H9 (cell line): ENCODE data around the gene PRR36. TPM values are rescaled to one million over a fixed set of nuclear protein-coding genes. Genes with fewer than 3 reads are reported as not detected.
A peak's percentile ranks its signal among the peaks of the same experiment; 100 is the strongest.

Experiments
- DNase-seq: peaks from one replicate; pipeline ENCODE4 v3.0.0-alpha.2; 2017
- H2AFZ ChIP-seq: one replicate; pipeline ENCODE4 v1.6.1; 2013; ENCODE audit warnings: mild to moderate bottlenecking, low read length, control low read depth, moderate library complexity
- H2AK5ac ChIP-seq: 2 replicates; pipeline ENCODE4 v1.6.1; 2013; ENCODE audit warnings: low read length, control low read depth, mixed read lengths; ENCODE audit not compliant: insufficient read length
- H2BK120ac ChIP-seq: one replicate; pipeline ENCODE4 v1.6.1; 2013; ENCODE audit warnings: low read depth, mild to moderate bottlenecking, low read length, control low read depth, inconsistent platforms; ENCODE audit not compliant: poor library complexity, severe bottlenecking
- H2BK12ac ChIP-seq: 2 replicates; pipeline ENCODE4 v1.6.1; 2013; ENCODE audit warnings: low read length, control low read depth, mixed read lengths, low read depth; ENCODE audit not compliant: insufficient read length
- H2BK15ac ChIP-seq: 2 replicates; pipeline ENCODE4 v1.6.1; 2013; ENCODE audit warnings: low read depth, low read length, control low read depth
- H2BK20ac ChIP-seq: one replicate; pipeline ENCODE4 v1.6.1; 2013; ENCODE audit warnings: low read depth, mild to moderate bottlenecking, low read length, control low read depth, inconsistent platforms; ENCODE audit not compliant: poor library complexity, severe bottlenecking
- H2BK5ac ChIP-seq: 2 replicates; pipeline ENCODE4 v1.6.1; 2013; ENCODE audit warnings: low read length, control low read depth, mixed read lengths; ENCODE audit not compliant: insufficient read length
- H3K14ac ChIP-seq: 2 replicates; pipeline ENCODE4 v1.6.1; 2013; ENCODE audit warnings: low read length, control low read depth; ENCODE audit not compliant: insufficient read depth
- H3K18ac ChIP-seq: 2 replicates; pipeline ENCODE4 v1.6.1; 2013; ENCODE audit warnings: low read depth, mild to moderate bottlenecking, mixed read lengths, low read length, control low read depth; ENCODE audit not compliant: insufficient read length
- H3K23ac ChIP-seq: 2 replicates; pipeline ENCODE4 v1.6.1; 2013; ENCODE audit warnings: low read length, control low read depth, mixed read lengths, low read depth; ENCODE audit not compliant: insufficient read length
- H3K23me2 ChIP-seq: 2 replicates; pipeline ENCODE4 v1.6.1; 2013; ENCODE audit warnings: low read depth, mild to moderate bottlenecking, mixed read lengths, low read length, control low read depth; ENCODE audit not compliant: insufficient read length, poor library complexity, severe bottlenecking
- H3K27ac ChIP-seq: 2 replicates; pipeline ENCODE4 v1.5.1; 2013; ENCODE audit warnings: low read length, control low read depth, mixed read lengths, low read depth; ENCODE audit not compliant: insufficient read length
- H3K27me3 ChIP-seq: 2 replicates; pipeline ENCODE4 v1.6.1; 2013; ENCODE audit warnings: low read length, control low read depth, inconsistent platforms; ENCODE audit not compliant: insufficient read depth
- H3K4ac ChIP-seq: 2 replicates; pipeline ENCODE4 v1.6.1; 2013; ENCODE audit warnings: low read depth, mild to moderate bottlenecking, control low read depth, inconsistent platforms, low read length, moderate library complexity
- H3K4me1 ChIP-seq: 2 replicates; pipeline ENCODE4 v1.6.1; 2013; ENCODE audit warnings: low read length, control low read depth, inconsistent platforms; ENCODE audit not compliant: insufficient read depth
- H3K4me2 ChIP-seq: 2 replicates; pipeline ENCODE4 v1.6.1; 2013; ENCODE audit warnings: low read length, control low read depth, mixed read lengths; ENCODE audit not compliant: insufficient read length, insufficient read depth
- H3K56ac ChIP-seq: 2 replicates; pipeline ENCODE4 v1.6.1; 2013; ENCODE audit warnings: low read depth, mild to moderate bottlenecking, mixed read lengths, low read length, control low read depth; ENCODE audit not compliant: insufficient read length
- H3K79me1 ChIP-seq: 2 replicates; pipeline ENCODE4 v1.6.1; 2013; ENCODE audit warnings: low read depth, mild to moderate bottlenecking, moderate library complexity, low read length, control low read depth, inconsistent platforms; ENCODE audit not compliant: insufficient read depth, poor library complexity, severe bottlenecking
- H3K79me2 ChIP-seq: 2 replicates; pipeline ENCODE4 v1.6.1; 2013; ENCODE audit warnings: low read length, control low read depth, inconsistent platforms; ENCODE audit not compliant: insufficient read depth
- H3K9ac ChIP-seq: 2 replicates; pipeline ENCODE4 v1.6.1; 2013; ENCODE audit warnings: low read length, control low read depth, mixed read lengths; ENCODE audit not compliant: insufficient read length; ENCODE audit errors: extremely low read depth
- H3K9me3 ChIP-seq: one replicate; pipeline ENCODE4 v1.6.1; 2013; ENCODE audit warnings: low read depth, low read length, inconsistent platforms; ENCODE audit not compliant: control insufficient read depth
- H3T11ph ChIP-seq: one replicate; pipeline ENCODE4 v1.6.1; 2013; ENCODE audit warnings: mild to moderate bottlenecking, low read length, control low read depth, inconsistent platforms
- H4K20me1 ChIP-seq: one replicate; pipeline ENCODE4 v1.6.1; 2013; ENCODE audit not compliant: control insufficient read depth, insufficient read length, insufficient read depth
- H4K5ac ChIP-seq: 2 replicates; pipeline ENCODE4 v1.6.1; 2013; ENCODE audit warnings: low read depth, mild to moderate bottlenecking, mixed read lengths, low read length, control low read depth; ENCODE audit not compliant: insufficient read length
- H4K8ac ChIP-seq: replicated peaks from 2 replicates; pipeline ENCODE4 v1.6.1; 2013; ENCODE audit warnings: low read length, control low read depth, mixed read lengths, low read depth; ENCODE audit not compliant: insufficient read length
- H4K91ac ChIP-seq: 2 replicates; pipeline ENCODE4 v1.6.1; 2013; ENCODE audit warnings: low read depth, mild to moderate bottlenecking, moderate library complexity, mixed read lengths, low read length, control low read depth; ENCODE audit not compliant: insufficient read length
- H3K27ac Mint-ChIP-seq, 3 experiments: 2 replicates in 2 of 3; 3 replicates in 1 of 3; pipeline ENCODE4 v1.8.0; 2020 to 2021; ENCODE audit warnings: mixed read lengths in 3 of 3, mild to moderate bottlenecking in 1 of 3, moderate library complexity in 1 of 3
- H3K27me3 Mint-ChIP-seq: 2 replicates; pipeline ENCODE4 v1.8.0; 2021; ENCODE audit warnings: low read depth, mild to moderate bottlenecking, moderate library complexity, mixed read lengths
- H3K36me3 Mint-ChIP-seq, 3 experiments: 2 replicates in 2 of 3; 3 replicates in 1 of 3; pipeline ENCODE4 v1.8.0; 2020 to 2021; ENCODE audit warnings: low read depth in 3 of 3, mixed read lengths in 3 of 3; ENCODE audit not compliant: insufficient read depth in 1 of 3
- H3K4me1 Mint-ChIP-seq, 2 experiments: 2 replicates each; pipeline ENCODE4 v1.8.0; 2020; ENCODE audit warnings: mixed read lengths in 2 of 2
- H3K4me3 Mint-ChIP-seq, 2 experiments: 2 replicates in 1 of 2; 3 replicates in 1 of 2; pipeline ENCODE4 v1.8.0; 2020 to 2021; ENCODE audit warnings: mild to moderate bottlenecking in 2 of 2, mixed read lengths in 2 of 2, moderate library complexity in 1 of 2
- H3K9me3 Mint-ChIP-seq, 2 experiments: 2 replicates in 1 of 2; 3 replicates in 1 of 2; pipeline ENCODE4 v1.8.0; 2020; ENCODE audit warnings: mild to moderate bottlenecking in 2 of 2, mixed read lengths in 2 of 2, moderate library complexity in 1 of 2
- CTCF ChIP-seq: fragments of 200-600 bp; sonication (generic); conservative IDR thresholded peaks from 3 replicates; pipeline ENCODE4 v1.8.0; 2021; ENCODE audit warnings: antibody characterized with exemption, mild to moderate bottlenecking
- WGBS: extraction: QIAGEN DNeasy Blood & Tissue Kit; methylation state at CpG from one replicate; pipeline ENCODE4 v1.1.7; 2013; ENCODE audit warnings: missing lambda C conversion rate, low lambda C conversion rate, mixed read lengths; ENCODE audit not compliant: insufficient read length; ENCODE audit errors: extremely low coverage; 5-methylcytosine and 5-hydroxymethylcytosine counted together
- total RNA-seq: library from RNA; stranded (reverse); gene quantifications from 2 replicates; pipeline ENCODE4 v1.2.1, GENCODE V29; 2021

PRR36 gene
- total RNA-seq, 1 experiment from 2014 or later = 20.4 TPM

- Histone ChIP-seq H3K9ac (no peak overlapping the region), H2BK5ac (no peak overlapping the region), H4K20me1 (peaks cover 3% of the 10 kb centered on the region), H3K14ac (no peak overlapping the region; the same call in 1 of the 2 replicates), H2AFZ (no peak overlapping the region), H4K8ac (no peak overlapping the region), H3K56ac (no peak overlapping the region), H3K79me1 (no peaks in the 10 kb centered on the region), H3T11ph (no peak overlapping the region), H2BK15ac (no peak overlapping the region), H3K4me2 (no peak overlapping the region), H3K27me3 (no peaks in the 10 kb centered on the region), H3K23me2 (no peaks in the 10 kb centered on the region), H3K23ac (no peak overlapping the region), H2BK12ac (no peak overlapping the region), H2AK5ac (no peak overlapping the region), H4K91ac (no peak overlapping the region), H4K5ac (no peak overlapping the region), H3K4me1 (no peaks in the 10 kb centered on the region), H3K4ac (no peak overlapping the region), H3K79me2 (no peaks in the 10 kb centered on the region), H3K9me3 (no peaks in the 10 kb centered on the region), H3K27ac (no peak overlapping the region), H2BK20ac (no peak overlapping the region), H3K18ac (no peak overlapping the region), H2BK120ac (no peak overlapping the region)
- H3K9me3 Mint-ChIP-seq = no peaks in the 10 kb centered on the region
- no peak overlapping the region for H3K4me3 Mint-ChIP-seq
- no CpG with 5 or more reads among the region's 23 CpGs for WGBS
- TF ChIP-seq CTCF = no peak
- H3K36me3 Mint-ChIP-seq = no peaks in the 10 kb centered on the region
- no peak overlapping the region for H3K27ac Mint-ChIP-seq
- H3K27me3 Mint-ChIP-seq = peaks cover 6% of the 10 kb centered on the region
- no peaks in the 10 kb centered on the region for H3K4me1 Mint-ChIP-seq
- peak; percentile 22 for DNase-seq
These were observed 26.5 kb downstream of the PRR36 start for GRCh38 chr19:7847664-7848063.
